ENCODE measurements around the gene RUNX3. TPM values are rescaled to one million over a fixed set of nuclear protein-coding genes. Genes with fewer than 3 reads are reported as not detected.

RUNX3 gene
- total RNA-seq, 1 experiment from 2014 or later, result 22.6 TPM

DNA sequence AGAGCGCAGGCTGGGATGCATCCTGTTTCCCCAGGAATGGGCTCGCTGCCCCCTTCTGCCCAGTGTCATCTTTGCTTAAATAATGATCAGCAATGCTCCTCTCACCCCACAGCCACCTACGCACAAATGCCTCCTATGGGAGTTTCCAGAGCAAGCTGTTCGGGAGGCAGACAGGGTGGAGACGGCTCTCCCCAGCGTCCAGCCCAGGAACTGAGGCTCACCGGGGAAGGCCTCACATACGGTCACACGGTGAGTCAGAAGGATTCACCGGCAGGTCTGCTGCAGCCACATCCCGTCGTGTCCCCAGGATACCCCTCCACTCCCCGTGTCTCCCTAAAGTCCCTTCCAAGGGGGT, 40.3 kb upstream of the RUNX3 start:
- H2AFZ ChIP-seq (ENCODE audit: low read depth, low read length, poor library complexity, severe bottlenecking), result no peak overlapping the region
- TF ChIP-seq CTCF (IDR thresholded peaks at IDR 0.05 in 2 of 3, conservative IDR thresholded peaks at IDR 0.05 in 1 of 3; ENCODE audit: borderline replicate concordance in 1 of 3, insufficient read depth in 1 of 3, low read depth in 2 of 3, low read length in 2 of 3) (peak in 2 of 3 experiments; percentile 12 to 17; a peak in 1 of 6 replicates), EZH2 (IDR thresholded peaks at IDR 0.05) (no peak)
- no peak overlapping the region for H3K4me3 ChIP-seq (replicated peaks in 1 of 2; ENCODE audit: low read depth in 1 of 2, low read length in 2 of 2)
- no TSS peak for BruUV-seq (replicated peaks)
- no peaks in the 10 kb centered on the region for H4K20me1 ChIP-seq (ENCODE audit: insufficient read depth)
- H3K9me3 ChIP-seq (ENCODE audit: control insufficient read depth in 1 of 2, insufficient read depth in 1 of 2, low read depth in 1 of 2, low read length in 2 of 2), result peaks cover 4 to 14% of the 10 kb centered on the region in 2 experiments; a peak in 3 of 4 replicates
- H3K9ac ChIP-seq (ENCODE audit: low read length), result no peak overlapping the region
- no peaks in the 10 kb centered on the region for H3K9me2 ChIP-seq (ENCODE audit: insufficient read depth)
- peaks cover 13 to 45% of the 10 kb centered on the region in 2 experiments; a peak in 3 of 4 replicates for H3K4me1 ChIP-seq (ENCODE audit: control insufficient read depth in 1 of 2, insufficient read depth in 2 of 2, low read length in 2 of 2)
- ATAC-seq (peak; percentile 83), DNase-seq (ENCODE audit: low read depth, low spot score) (no peak)
- CTCF ChIA-PET, result no interaction called here
- intact Hi-C loops (cut with micrococcal nuclease), result no loop called here
- H3K79me2 ChIP-seq (ENCODE audit: insufficient read depth, low read length), result no peaks in the 10 kb centered on the region
- no peaks in the 10 kb centered on the region for H3K27me3 ChIP-seq (ENCODE audit: insufficient read depth, low read length)
- no peak overlapping the region for H3K27ac ChIP-seq (ENCODE audit: low read depth, low read length)
- RAD21 ChIA-PET (ENCODE audit: low non-redundant PET in 1 of 2, low total read pairs in 2 of 2, uncharacterized antibody in 2 of 2, unreplicated experiment in 2 of 2), result no interaction called here
- POLR2A ChIA-PET, result no interaction called here
- peak overlapping the region; percentile 41 for H3K4me2 ChIP-seq (ENCODE audit: low read length)
- no peaks in the 10 kb centered on the region for H3K36me3 ChIP-seq (ENCODE audit: control insufficient read depth in 1 of 2, insufficient read depth in 2 of 2, low read length in 2 of 2)

DNA sequence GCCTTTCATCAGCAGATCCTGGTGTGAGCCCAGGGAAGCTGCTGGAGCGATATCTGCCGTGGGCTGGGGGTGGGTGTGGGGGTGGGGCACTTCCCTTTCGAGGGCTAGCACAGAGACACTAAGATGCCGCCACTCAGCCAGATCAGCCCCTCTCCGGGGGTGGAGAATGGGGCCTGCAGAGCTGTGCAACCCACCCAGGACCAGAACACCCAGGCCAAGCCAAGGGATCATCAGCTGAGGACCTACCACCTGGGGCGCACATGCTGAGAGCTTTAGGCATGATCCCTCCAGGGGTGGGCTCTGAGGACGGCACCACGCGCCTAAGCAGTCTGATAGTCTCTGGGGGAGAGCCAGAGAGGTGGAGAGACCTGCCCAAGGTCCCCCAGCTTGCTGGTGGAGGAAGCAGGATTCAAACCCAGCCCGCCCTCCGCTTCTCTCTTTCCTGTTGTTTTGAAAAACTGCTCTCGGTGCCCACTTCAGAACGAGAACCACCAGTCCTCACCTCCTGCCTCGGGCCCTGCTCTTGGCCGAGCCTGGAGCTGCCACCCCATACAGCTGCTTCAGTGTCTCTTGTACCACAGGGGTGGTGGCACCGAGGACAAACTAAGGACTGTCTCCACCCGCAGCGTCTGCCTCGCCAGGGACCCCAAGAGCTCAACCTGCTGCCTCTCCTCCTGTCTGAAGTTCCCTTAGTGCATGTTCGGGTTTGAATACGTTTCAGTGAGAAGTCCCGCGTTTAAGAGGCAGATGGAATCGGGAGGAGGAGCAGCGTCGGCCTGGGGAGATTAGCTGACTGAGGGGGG, 39.7 kb upstream of the RUNX3 start:
- Histone ChIP-seq H3K27me3 (ENCODE audit: insufficient read depth, low read length) (no peaks in the 10 kb centered on the region), H3K9me3 (ENCODE audit: control insufficient read depth in 1 of 2, insufficient read depth in 1 of 2, low read depth in 1 of 2, low read length in 2 of 2) (peaks cover 0 to 8% of the 10 kb centered on the region in 2 experiments; a peak in 2 of 4 replicates), H3K36me3 (ENCODE audit: control insufficient read depth in 1 of 2, insufficient read depth in 2 of 2, low read length in 2 of 2) (no peaks in the 10 kb centered on the region), H3K79me2 (ENCODE audit: insufficient read depth, low read length) (no peaks in the 10 kb centered on the region), H3K9me2 (ENCODE audit: insufficient read depth) (no peaks in the 10 kb centered on the region), H3K27ac (ENCODE audit: low read depth, low read length) (no peak overlapping the region), H3K4me1 (ENCODE audit: control insufficient read depth in 1 of 2, insufficient read depth in 2 of 2, low read length in 2 of 2) (peaks cover 13 to 45% of the 10 kb centered on the region in 2 experiments; a peak in 3 of 4 replicates), H2AFZ (ENCODE audit: low read depth, low read length, poor library complexity, severe bottlenecking) (no peak overlapping the region), H3K4me3 (replicated peaks in 1 of 2; ENCODE audit: low read depth in 1 of 2, low read length in 2 of 2) (no peak overlapping the region), H4K20me1 (ENCODE audit: insufficient read depth) (no peaks in the 10 kb centered on the region), H3K9ac (ENCODE audit: low read length) (no peak overlapping the region), H3K4me2 (ENCODE audit: low read length) (peak overlapping the region; percentile 41)
- DNase-seq (ENCODE audit: low read depth, low spot score) (no peak), ATAC-seq (0 out of 2 replicates have a peak, but pooled peaks have one; percentile 12)
- ChIA-PET POLR2A (no interaction called here), RAD21 (ENCODE audit: low non-redundant PET in 1 of 2, low total read pairs in 2 of 2, uncharacterized antibody in 2 of 2, unreplicated experiment in 2 of 2) (no interaction called here), CTCF (no interaction called here)
- intact Hi-C loops (cut with micrococcal nuclease), result no loop called here
- no TSS peak for BruUV-seq (replicated peaks)
- TF ChIP-seq JUND (IDR thresholded peaks at IDR 0.05) (no peak), SP1 (IDR thresholded peaks at IDR 0.05; ENCODE audit: low read depth) (no peak), CEBPB (IDR thresholded peaks at IDR 0.05; ENCODE audit: low read depth) (no peak), ZBTB33 (IDR thresholded peaks at IDR 0.05; ENCODE audit: extremely low read depth, insufficient replicate concordance, low read length) (no peak), EZH2phosphoT487 (IDR thresholded peaks at IDR 0.05; ENCODE audit: borderline replicate concordance) (no peak), ZFX (IDR thresholded peaks at IDR 0.05) (no peak), ATF3 (IDR thresholded peaks at IDR 0.05) (no peak), YY1 (IDR thresholded peaks at IDR 0.05; ENCODE audit: extremely low read depth, insufficient replicate concordance, low read depth, low read length) (no peak), FOSL1 (IDR thresholded peaks at IDR 0.05; ENCODE audit: low read depth) (no peak)
